ENCODE data around the gene CYSTM1. TPM values are rescaled to one million over a fixed set of nuclear protein-coding genes. Genes with fewer than 3 reads are reported as not detected.

CYSTM1 gene
- total RNA-seq, 1 experiment from 2014 or later, result 61.1 TPM

DNA sequence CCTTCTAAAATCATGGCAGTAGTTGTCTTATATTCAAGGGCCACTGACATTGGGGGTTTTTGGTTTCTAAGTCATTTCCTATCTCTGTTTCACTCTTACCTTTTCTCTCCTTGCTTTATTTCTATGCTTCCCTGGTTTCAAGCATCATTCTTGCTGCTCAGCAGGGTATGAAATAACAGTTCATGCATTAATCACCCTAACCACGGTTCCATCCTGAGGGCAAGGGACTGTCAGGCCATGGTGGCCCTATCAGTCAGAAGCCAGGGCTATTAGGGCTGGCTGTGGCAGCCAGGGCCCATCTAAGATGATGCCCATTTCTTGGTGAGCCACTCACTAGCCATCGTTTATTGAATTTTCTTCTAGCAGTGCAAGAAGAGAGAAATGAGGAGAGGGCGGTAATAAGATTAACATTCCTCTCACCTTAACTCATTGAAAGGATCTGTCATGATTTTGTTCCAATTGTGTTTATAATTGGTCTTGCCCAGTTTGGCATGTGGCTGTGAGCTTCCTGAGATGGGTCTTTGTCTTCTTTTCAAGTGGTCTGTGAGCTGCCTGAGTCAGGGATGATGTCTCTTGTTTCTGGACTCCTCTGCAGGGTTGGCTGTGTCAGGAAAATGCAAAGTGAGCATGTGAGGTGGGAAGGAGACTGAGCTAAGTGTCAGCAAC lies 45.2 kb downstream of the CYSTM1 start:
- Histone ChIP-seq H3K36me3 (replicated peaks; ENCODE audit: control insufficient read depth, insufficient read depth, low read length) (no peaks in the 10 kb centered on the region), H3K27me3 (ENCODE audit: control insufficient read depth, insufficient read depth, low read length) (no peaks in the 10 kb centered on the region), H3K4me3 (ENCODE audit: insufficient read depth, low read depth, low read length) (no peak overlapping the region)
- DNase-seq, result no peak

DNA sequence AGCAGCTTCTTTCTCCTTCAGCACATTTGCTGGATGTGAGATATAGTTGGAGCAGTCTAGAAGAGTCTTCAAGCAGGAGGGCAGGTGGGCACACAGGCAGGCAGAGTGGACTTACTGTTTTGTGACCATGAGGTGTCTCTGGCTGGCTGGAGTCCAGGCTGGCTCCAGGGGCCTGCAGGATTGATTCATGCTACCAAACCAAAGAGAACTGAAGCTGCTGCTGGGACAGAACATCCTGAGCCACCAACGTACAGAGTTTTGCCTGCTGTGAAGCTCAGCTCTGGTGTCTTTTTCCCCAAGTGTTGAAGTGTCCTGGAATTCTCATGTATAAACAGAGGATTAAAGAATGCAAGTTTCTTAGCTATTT lies 45.7 kb downstream of the CYSTM1 start:
- H3K27me3 ChIP-seq (ENCODE audit: control insufficient read depth, insufficient read depth, low read length), result no peaks in the 10 kb centered on the region
- H3K36me3 ChIP-seq (replicated peaks; ENCODE audit: control insufficient read depth, insufficient read depth, low read length), result no peaks in the 10 kb centered on the region
- no peak overlapping the region for H3K4me3 ChIP-seq (ENCODE audit: insufficient read depth, low read depth, low read length)
- no peak for DNase-seq

- Histone ChIP-seq H3K36me3 (replicated peaks; ENCODE audit: control insufficient read depth, insufficient read depth, low read length) (no peaks in the 10 kb centered on the region), H3K27me3 (ENCODE audit: control insufficient read depth, insufficient read depth, low read length) (no peaks in the 10 kb centered on the region), H3K4me3 (ENCODE audit: insufficient read depth, low read depth, low read length) (no peak overlapping the region)
- no peak for DNase-seq
Measured at GRCh38 chr5:140221697-140222223, 46.8 kb downstream of the CYSTM1 start.

GRCh38 chr5:140222416-140222815 lies 47.4 kb downstream of the CYSTM1 start:
- no peak overlapping the region for H3K4me3 ChIP-seq (ENCODE audit: insufficient read depth, low read depth, low read length)
- no peak for DNase-seq
- H3K27me3 ChIP-seq (ENCODE audit: control insufficient read depth, insufficient read depth, low read length), result no peaks in the 10 kb centered on the region
- H3K36me3 ChIP-seq (replicated peaks; ENCODE audit: control insufficient read depth, insufficient read depth, low read length), result no peaks in the 10 kb centered on the region

DNA sequence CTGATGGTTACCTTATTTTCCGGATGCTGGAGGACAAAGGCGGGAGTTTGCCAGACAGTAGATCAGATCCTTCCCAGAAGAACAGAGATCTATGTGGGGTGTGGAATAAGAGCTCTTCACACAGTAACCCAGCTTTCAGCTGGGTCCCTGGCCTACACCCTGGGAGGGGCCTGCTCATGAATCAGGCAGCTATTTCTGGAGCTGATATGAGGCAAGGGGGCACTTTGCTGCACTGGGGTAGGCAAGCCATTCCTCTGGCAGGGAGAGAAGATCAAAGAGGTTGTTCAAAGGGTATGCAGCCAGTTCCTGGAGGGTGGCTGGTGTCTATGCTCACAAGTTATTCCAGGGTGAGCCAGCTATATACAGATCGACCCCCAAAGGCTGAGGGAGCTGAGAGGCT lies 48.6 kb downstream of the CYSTM1 start:
- Histone ChIP-seq H3K27me3 (ENCODE audit: control insufficient read depth, insufficient read depth, low read length) (no peaks in the 10 kb centered on the region), H3K4me3 (ENCODE audit: insufficient read depth, low read depth, low read length) (no peak overlapping the region), H3K36me3 (replicated peaks; ENCODE audit: control insufficient read depth, insufficient read depth, low read length) (no peaks in the 10 kb centered on the region)
- DNase-seq, result no peak

DNA sequence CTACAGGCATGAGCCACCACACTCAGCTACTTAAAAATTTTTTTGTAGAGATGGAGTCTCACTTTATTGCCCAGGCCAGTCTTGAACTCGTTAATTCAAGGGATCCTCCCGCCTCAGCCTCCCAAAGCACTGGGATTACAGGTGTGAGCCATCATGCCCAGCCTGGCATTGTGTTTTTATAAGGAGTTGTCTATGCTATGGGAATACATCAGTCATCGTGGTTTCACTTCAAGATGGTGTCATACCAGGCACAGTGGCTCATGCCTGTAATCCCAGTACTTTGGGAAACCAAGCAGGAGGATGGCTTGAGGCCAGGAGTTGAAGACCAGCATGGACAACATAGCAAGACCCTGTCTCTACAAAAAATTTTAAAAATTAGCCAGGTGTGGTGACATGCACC lies 49.7 kb downstream of the CYSTM1 start:
- no peak for DNase-seq
- H3K36me3 ChIP-seq (replicated peaks; ENCODE audit: control insufficient read depth, insufficient read depth, low read length), result no peaks in the 10 kb centered on the region

DNA sequence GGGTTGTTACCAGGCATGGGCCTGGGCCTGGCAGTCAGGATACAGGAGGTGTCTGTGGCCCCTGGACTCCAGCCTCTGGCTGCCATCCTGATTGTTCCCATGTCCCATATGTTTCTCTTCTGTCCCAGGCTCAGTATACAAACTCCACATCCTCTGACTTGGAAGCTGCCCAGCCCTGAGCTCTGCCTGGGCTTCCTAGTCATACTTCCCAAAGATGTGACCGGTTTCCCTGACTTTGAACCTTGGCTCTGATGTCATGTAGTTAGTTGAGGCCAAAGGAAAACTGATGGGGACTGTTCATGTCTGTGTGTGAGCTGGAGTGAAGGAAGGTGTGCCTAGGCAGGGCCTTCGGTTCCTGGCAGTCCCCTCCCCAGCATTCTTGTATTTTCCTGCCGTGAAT lies 50.4 kb downstream of the CYSTM1 start:
- no peaks in the 10 kb centered on the region for H3K27me3 ChIP-seq (ENCODE audit: control insufficient read depth, insufficient read depth, low read length)
- H3K36me3 ChIP-seq (replicated peaks; ENCODE audit: control insufficient read depth, insufficient read depth, low read length), result no peaks in the 10 kb centered on the region
- H3K4me3 ChIP-seq (ENCODE audit: insufficient read depth, low read depth, low read length), result no peak overlapping the region
- DNase-seq, result no peak

More for the DNA sequence above, 49.7 kb downstream of the CYSTM1 start:
- Histone ChIP-seq H3K4me3 (ENCODE audit: insufficient read depth, low read depth, low read length) (no peak overlapping the region), H3K27me3 (ENCODE audit: control insufficient read depth, insufficient read depth, low read length) (no peaks in the 10 kb centered on the region)

DNA sequence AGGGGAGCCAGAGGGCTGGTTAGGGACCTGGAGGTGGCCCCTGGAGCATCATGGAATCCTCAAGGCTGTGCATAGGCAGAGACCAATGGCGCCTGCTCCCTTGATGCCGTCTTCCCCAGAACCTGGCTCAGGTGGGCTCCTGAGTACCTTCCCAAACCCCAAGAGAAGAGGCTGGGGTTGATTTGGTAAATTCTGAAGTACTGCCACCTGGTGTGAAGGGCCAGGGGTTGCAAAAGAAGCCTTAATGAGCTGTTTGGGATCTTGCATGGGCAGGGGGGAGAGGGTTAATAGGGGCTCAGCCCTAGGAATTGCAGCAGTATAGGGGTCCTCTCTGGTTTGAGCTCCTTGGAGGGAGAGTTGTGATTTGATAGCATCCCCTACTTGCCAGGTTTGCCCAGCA lies 52.1 kb downstream of the CYSTM1 start:
- Histone ChIP-seq H3K27me3 (ENCODE audit: control insufficient read depth, insufficient read depth, low read length) (no peaks in the 10 kb centered on the region), H3K36me3 (replicated peaks; ENCODE audit: control insufficient read depth, insufficient read depth, low read length) (no peaks in the 10 kb centered on the region), H3K4me3 (ENCODE audit: insufficient read depth, low read depth, low read length) (no peak overlapping the region)
- DNase-seq, result no peak

GRCh38 chr5:140228364-140228837 lies 53.4 kb downstream of the CYSTM1 start:
- DNase-seq, result no peak
- Histone ChIP-seq H3K27me3 (ENCODE audit: control insufficient read depth, insufficient read depth, low read length) (no peaks in the 10 kb centered on the region), H3K36me3 (replicated peaks; ENCODE audit: control insufficient read depth, insufficient read depth, low read length) (no peaks in the 10 kb centered on the region), H3K4me3 (ENCODE audit: insufficient read depth, low read depth, low read length) (no peak overlapping the region)

DNA sequence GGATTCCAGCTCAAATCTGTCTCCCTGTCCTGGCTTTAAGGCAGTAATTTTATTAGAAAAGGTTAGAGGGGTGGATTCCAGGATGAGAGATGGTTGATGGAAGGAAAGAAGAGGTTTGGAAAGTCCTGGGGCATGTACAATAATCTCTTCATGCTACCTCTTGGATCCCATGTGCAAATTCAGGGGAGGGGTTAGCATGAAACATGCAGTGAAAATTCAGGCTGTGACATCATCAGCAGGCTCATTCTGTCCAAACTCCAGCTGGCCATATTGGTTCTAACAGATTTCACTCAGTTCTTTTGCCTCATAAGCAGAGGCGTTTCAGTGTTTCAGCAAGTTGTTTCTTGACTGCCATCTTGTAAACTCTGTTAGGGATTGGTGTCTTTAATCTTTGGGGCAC lies 55.4 kb downstream of the CYSTM1 start:
- no peaks in the 10 kb centered on the region for H3K27me3 ChIP-seq (ENCODE audit: control insufficient read depth, insufficient read depth, low read length)
- no peak overlapping the region for H3K4me3 ChIP-seq (ENCODE audit: insufficient read depth, low read depth, low read length)
- DNase-seq, result no peak
- H3K36me3 ChIP-seq (replicated peaks; ENCODE audit: control insufficient read depth, insufficient read depth, low read length), result no peaks in the 10 kb centered on the region

DNA sequence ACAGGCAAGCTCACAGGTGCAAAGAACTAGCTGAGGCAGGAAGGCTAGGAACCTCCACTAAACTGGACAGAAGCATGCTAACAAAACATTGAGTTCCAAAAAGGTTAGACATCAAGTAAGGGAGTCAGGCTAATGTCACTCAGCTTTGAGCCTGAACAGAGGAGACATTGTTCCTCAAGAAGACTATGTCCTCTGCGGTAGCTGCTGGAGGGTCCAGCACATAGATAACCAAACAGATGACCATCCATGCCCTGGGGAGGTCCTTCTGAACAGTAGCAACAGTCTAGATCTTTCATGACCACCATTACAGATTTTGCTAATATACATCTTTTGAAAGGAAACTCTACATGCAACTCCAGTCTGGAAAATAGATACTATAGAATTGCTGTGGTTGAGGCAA lies 57.7 kb downstream of the CYSTM1 start:
- no peak for DNase-seq
- no peak overlapping the region for H3K4me3 ChIP-seq (ENCODE audit: insufficient read depth, low read depth, low read length)
- H3K27me3 ChIP-seq (ENCODE audit: control insufficient read depth, insufficient read depth, low read length), result no peaks in the 10 kb centered on the region
- H3K36me3 ChIP-seq (replicated peaks; ENCODE audit: control insufficient read depth, insufficient read depth, low read length), result no peaks in the 10 kb centered on the region

DNA sequence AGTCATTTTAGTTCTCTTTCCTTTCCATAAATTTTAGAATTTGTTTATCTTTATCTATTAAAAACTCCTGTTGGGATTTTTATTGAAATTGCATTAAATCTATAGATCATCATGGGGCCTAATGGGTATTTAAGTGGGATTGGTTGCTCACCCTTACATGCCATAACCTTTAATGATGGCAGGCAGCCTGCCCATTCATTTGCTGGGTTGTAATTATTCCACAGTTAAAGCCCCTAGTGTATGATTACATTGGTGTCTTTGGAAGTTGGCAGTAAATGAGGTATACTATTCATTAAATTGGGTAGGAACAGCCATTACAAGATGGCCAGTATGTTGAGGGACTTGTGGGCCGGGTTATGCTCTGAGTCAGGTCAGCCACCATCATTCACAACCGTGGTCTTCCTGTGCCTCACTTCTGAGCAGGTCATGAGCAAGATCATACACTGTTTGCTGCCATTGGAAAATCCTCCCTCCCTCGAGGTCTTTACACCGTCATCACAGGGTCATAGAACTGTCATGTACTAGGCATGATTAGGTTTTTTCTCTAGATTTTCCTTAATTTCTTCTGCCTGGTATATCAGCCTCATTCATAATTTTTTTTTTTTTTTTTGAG lies 59.5 kb downstream of the CYSTM1 start:
- no peak overlapping the region for H3K4me3 ChIP-seq (ENCODE audit: insufficient read depth, low read depth, low read length)
- H3K27me3 ChIP-seq (ENCODE audit: control insufficient read depth, insufficient read depth, low read length), result no peaks in the 10 kb centered on the region
- no peaks in the 10 kb centered on the region for H3K36me3 ChIP-seq (replicated peaks; ENCODE audit: control insufficient read depth, insufficient read depth, low read length)
- DNase-seq, result no peak

DNA sequence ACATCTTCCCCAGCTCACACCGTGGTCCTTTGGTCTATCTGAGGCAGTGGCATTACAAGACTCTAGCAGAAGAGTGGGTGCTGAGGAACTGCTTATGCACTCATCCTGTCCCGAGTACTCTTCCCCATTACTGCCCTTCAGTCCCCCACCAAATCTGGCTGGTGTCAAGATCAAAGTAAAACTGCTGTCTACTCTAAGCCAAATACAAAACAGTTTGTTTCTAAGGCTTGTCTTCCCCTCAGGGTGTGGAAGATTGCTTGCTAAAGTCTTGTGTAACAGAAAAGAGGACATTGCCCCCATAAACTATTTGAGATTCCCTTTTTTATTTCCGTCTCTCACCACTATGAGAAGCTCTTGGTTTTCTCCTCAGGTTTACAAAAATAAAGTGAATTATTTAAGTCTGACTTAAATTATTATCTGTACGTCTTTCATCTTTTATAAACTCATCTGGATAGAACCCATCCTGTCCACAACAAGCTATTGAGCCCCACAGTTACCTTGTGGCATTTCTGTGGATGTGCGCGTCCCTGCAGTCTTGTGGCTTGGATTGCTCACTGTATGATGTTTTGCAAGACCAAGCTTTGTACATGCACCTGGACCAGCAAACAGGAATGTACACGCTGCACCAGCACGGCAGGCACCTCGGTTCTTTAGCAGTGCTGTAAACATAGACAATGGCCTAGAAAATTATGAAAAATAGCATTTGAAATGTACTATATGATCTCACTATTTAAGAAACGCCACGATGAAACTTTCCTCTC lies 61.0 kb downstream of the CYSTM1 start:
- no peak for DNase-seq
- no peaks in the 10 kb centered on the region for H3K27me3 ChIP-seq (ENCODE audit: control insufficient read depth, insufficient read depth, low read length)
- H3K4me3 ChIP-seq (ENCODE audit: insufficient read depth, low read depth, low read length), result no peak overlapping the region
- H3K36me3 ChIP-seq (replicated peaks; ENCODE audit: control insufficient read depth, insufficient read depth, low read length), result no peaks in the 10 kb centered on the region

GRCh38 chr5:140236891-140237598 lies 62.1 kb downstream of the CYSTM1 start:
- H3K4me3 ChIP-seq (ENCODE audit: insufficient read depth, low read depth, low read length), result no peak overlapping the region
- no peaks in the 10 kb centered on the region for H3K36me3 ChIP-seq (replicated peaks; ENCODE audit: control insufficient read depth, insufficient read depth, low read length)
- no peak for DNase-seq
- no peaks in the 10 kb centered on the region for H3K27me3 ChIP-seq (ENCODE audit: control insufficient read depth, insufficient read depth, low read length)

All from H7 (cell line).